GM12872 (cell line): ENCODE data around the gene SSX2IP.

Experiments
- CTCF ChIP-seq: IDR thresholded peaks from 3 replicates; pipeline ENCODE4 v1.5.1; 2011; ENCODE audit warnings: low read depth, mild to moderate bottlenecking, low read length, moderate library complexity; ENCODE audit not compliant: insufficient read depth

SSX2IP gene

GRCh38 chr1:84597011-84597410 lies 93.2 kb downstream of the SSX2IP start:
- TF ChIP-seq CTCF, result no peak
